Measurements from ENCODE around the gene CFAP45. TPM values are rescaled to one million over a fixed set of nuclear protein-coding genes. Genes with fewer than 3 reads are reported as not detected.

Gene CFAP45
- total RNA-seq, 4 donors from 2014 or later, result 0.48 to 0.95 TPM; not detected in 2

DNA sequence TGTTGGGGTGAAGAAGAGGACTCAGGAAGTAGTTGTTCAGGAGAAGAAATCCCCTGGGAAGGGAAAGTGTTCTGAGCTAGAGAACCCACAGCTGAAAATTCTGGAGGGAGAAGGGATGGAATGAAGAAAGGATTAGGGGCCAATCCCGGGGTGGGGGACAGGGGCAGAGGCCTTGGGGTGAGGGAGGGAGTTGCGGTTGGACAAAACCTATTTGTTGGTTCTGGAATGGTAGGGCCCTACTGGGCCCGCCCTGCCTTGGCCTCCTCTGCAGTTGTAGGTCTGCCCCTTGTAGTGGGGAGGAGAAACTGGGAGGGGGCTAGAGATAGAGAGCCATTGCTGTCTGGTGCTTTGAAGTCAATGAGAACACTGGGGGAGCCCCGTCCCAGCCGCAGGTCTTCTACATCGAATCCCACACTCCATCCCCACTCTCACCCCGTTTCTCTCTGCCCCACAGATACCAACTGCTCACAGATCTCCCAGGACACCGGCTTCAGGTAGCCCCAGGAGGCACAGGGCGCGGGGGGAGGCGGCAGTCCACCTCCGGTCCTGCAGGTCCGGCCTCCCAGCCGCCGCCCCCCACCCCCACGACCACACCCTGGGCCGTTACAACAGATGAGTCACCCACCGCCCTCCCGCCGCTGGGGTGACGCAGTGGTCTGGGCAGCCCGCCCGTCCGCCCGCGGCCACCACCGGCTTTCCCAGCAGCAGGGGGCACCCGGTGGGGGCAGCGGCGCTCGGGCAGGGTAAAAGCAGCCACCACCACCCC, 24.2 kb upstream of the CFAP45 start:
- H3K36me3 ChIP-seq, result peaks cover 13 to 41% (median 15%) of the 10 kb centered on the region in 3 donors
- TF ChIP-seq POLR2A (IDR thresholded peaks at IDR 0.05) (peak in 2 of 4 donors; percentile 48 to 81), CTCF (IDR thresholded peaks at IDR 0.05) (peak in 1 of 6 experiments; percentile 16)
- intact Hi-C loops (cut with DNase I), result no loop called here
- DNase-seq, result peak; percentile 33
- H3K4me1 ChIP-seq, result peaks cover 20 to 80% (median 46%) of the 10 kb centered on the region in 3 donors
- WGBS, 2 donors, result 0 to 1% methylated on average over 5 to 7 of the region's 31 CpGs
- H3K27ac ChIP-seq, result peak overlapping the region; percentile 95 to 99 (median 98)
- H3K9me3 ChIP-seq, result no peaks in the 10 kb centered on the region
- no peaks in the 10 kb centered on the region for H3K27me3 ChIP-seq
- peak overlapping the region; percentile 63 to 99 (median 87) for H3K4me3 ChIP-seq

DNA sequence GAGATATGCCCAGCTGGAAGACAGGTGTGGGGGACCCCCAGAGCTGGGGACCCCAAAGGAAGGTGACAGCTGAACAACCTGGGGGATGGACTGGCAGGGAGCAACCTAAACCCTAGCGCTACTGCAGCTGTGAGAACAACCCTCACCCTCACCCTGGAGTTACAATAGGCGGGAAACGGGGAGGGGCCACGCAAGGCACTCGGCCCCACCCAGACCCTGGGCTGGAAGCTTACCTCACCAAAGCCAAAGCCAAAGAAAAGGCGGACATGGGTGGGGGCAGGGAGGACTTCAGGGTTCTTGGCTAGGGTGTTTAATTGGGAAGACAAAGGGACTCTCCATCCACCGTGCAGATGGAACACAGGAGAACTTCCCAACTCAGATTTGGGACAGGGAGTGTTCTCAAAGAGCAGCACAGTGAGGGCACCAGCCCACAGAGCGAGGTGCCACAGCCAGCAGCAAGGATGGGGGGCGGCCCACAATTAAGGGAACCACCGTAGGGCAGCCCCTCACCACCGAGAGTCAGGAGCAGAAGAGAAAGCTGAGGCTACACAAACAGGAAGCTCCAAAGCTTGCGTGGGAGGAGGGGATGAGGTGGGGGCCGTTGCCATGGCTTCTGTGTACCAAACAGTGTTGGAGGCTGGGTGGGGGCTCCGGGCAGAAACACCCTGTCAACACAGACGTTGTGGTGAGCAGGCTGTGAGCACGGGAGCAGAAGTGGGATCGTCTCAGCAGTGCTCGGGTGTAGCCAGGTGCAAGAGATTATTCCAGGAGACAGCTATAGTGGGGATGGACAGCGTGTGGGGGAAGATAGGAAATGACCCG, 23.4 kb upstream of the CFAP45 start:
- TF ChIP-seq CTCF (IDR thresholded peaks at IDR 0.05), result no peak
- peak in 3 of 4 donors; percentile 43 to 74 (median 52) for TF ChIP-seq POLR2A (IDR thresholded peaks at IDR 0.05)
- peaks cover 20 to 82% (median 54%) of the 10 kb centered on the region in 3 donors for H3K4me1 ChIP-seq
- intact Hi-C loops (cut with DNase I), result no loop called here

GRCh38 chr1:159922511-159923202, 22.7 kb upstream of the CFAP45 start:
- peak overlapping the region; percentile 63 to 99 (median 87) for H3K4me3 ChIP-seq
- peaks cover 25 to 85% (median 62%) of the 10 kb centered on the region in 3 donors for H3K4me1 ChIP-seq
- no peaks in the 10 kb centered on the region for H3K9me3 ChIP-seq
- H3K27me3 ChIP-seq, result no peaks in the 10 kb centered on the region
- intact Hi-C loops (cut with DNase I), result no loop called here
- H3K36me3 ChIP-seq, result peaks cover 23 to 41% (median 25%) of the 10 kb centered on the region in 3 donors
- peak overlapping the region; percentile 95 to 99 (median 98) for H3K27ac ChIP-seq
- TF ChIP-seq POLR2A (IDR thresholded peaks at IDR 0.05) (no peak), CTCF (IDR thresholded peaks at IDR 0.05) (no peak)
- no peak for DNase-seq
- 33% methylated on average over 1 to 4 of the region's 8 CpGs for WGBS, 2 donors

More for the DNA sequence above, 23.4 kb upstream of the CFAP45 start:
- Histone ChIP-seq H3K36me3 (peaks cover 21 to 41% (median 22%) of the 10 kb centered on the region in 3 donors), H3K27ac (peak overlapping the region; percentile 95 to 99 (median 98)), H3K27me3 (no peaks in the 10 kb centered on the region), H3K9me3 (no peaks in the 10 kb centered on the region), H3K4me3 (peak overlapping the region; percentile 63 to 99 (median 87))
- DNase-seq, result peak; percentile 62
- 0 to 1% methylated on average over 12 to 19 of the region's 20 CpGs for WGBS, 2 donors

DNA sequence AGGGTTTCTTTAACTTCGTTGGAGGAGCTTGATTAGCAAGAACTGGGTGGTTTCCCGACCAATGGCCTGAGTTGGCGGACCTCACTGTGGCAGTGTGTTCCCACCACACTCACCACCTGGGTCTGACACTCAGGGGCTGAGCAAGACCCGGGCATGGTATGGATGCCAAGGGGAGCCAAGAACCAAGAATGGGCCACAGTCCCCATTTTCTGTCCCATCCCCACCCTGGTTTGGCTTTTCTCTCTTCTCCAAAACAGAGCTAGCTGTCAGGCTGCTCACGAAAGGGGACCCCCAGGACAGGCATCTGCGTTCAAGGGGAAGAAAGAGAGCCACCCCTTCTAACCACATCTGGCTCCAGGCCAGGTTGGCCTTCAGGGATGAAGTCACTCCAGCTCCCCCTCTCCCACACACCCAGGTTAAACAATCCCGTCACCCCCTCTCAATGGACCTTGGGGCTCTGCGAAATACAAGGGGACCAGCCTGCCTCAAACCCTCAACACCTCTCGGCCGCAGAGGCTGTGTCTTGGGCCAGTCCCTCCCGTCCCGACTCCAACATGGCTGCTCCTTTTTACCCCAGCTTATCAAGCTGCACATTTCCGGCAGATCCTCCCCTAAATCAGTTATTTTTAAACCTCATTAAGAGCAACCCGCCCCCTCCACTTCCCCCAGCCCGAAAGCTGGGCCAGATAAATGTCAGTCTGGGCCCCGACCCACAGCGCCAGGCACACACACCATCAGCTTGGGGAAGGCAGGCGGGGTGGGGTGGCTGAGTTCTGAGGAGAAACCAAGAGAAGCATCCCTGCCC, 21.9 kb upstream of the CFAP45 start:
- no peaks in the 10 kb centered on the region for H3K9me3 ChIP-seq
- intact Hi-C loops (cut with DNase I), result no loop called here
- no peak for TF ChIP-seq POLR2A (IDR thresholded peaks at IDR 0.05)
- no peak for TF ChIP-seq CTCF (IDR thresholded peaks at IDR 0.05)
- peaks cover 23 to 41% (median 25%) of the 10 kb centered on the region in 3 donors for H3K36me3 ChIP-seq
- H3K27me3 ChIP-seq, result no peaks in the 10 kb centered on the region
- DNase-seq, result no peak
- peaks cover 28 to 90% (median 69%) of the 10 kb centered on the region in 3 donors for H3K4me1 ChIP-seq
- WGBS, 2 donors, result 31 to 42% methylated on average over 7 to 16 of the region's 18 CpGs
- peak overlapping the region; percentile 95 to 99 (median 98) for H3K27ac ChIP-seq
- peak overlapping the region in 3 of 4 donors; percentile 63 to 99 (median 84) for H3K4me3 ChIP-seq
